Stimulated activated CD4-positive, alpha-beta T cell treated with anti-CD3 and anti-CD28 coated beads, Interleukin-12 subunit alpha, Interleukin-12 subunit beta, amount 100 ng/mL, for 24 hours (primary cell): ENCODE measurements around the gene CTXN3.

Experiments
- DNase-seq, 2 experiments: peaks; one replicate each; pipeline ENCODE4 v3.0.0-alpha.2; 2020; ENCODE audit warnings: low read depth in 2 of 2

Gene CTXN3

GRCh38 chr5:127697894-127698600 lies 49.2 kb downstream of the CTXN3 start:
- no peak for DNase-seq

GRCh38 chr5:127699416-127699815 lies 50.5 kb downstream of the CTXN3 start:
- DNase-seq: no peak

DNA sequence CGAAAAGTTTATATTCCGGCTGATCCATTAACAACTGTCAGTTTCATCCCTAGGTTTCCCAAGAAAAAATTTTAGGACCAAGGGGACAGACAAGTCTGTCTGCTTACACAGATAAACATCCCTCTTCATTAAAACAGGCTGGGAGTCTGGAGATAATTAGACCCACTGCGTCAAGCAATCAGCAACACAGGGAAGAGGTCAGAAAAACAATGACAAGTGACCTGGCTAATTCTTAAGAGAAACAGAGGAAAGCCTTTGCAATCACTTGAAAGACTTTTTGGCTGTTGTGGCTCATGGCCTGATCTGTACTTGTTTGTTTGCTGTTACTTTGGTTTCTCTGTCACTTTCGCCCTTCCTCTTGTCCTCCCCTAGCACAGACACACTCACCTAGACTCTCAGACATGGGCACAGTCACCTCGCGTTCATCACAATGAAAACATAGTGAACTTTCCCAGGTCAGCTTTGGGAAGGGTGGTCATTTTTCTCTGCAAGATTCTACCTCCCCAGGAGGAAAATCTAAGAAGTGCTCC lies 51.4 kb downstream of the CTXN3 start:
- no peak for DNase-seq

GRCh38 chr5:127702434-127702833 lies 53.6 kb downstream of the CTXN3 start:
- DNase-seq: no peak

- no peak for DNase-seq
Measured at GRCh38 chr5:127702926-127703561, 54.2 kb downstream of the CTXN3 start, which contains the start of gene CCDC192. Gene CCDC192 (plus strand): TSS chr5:127703391. CDS start chr5:127703446, 55 bp downstream.

DNA sequence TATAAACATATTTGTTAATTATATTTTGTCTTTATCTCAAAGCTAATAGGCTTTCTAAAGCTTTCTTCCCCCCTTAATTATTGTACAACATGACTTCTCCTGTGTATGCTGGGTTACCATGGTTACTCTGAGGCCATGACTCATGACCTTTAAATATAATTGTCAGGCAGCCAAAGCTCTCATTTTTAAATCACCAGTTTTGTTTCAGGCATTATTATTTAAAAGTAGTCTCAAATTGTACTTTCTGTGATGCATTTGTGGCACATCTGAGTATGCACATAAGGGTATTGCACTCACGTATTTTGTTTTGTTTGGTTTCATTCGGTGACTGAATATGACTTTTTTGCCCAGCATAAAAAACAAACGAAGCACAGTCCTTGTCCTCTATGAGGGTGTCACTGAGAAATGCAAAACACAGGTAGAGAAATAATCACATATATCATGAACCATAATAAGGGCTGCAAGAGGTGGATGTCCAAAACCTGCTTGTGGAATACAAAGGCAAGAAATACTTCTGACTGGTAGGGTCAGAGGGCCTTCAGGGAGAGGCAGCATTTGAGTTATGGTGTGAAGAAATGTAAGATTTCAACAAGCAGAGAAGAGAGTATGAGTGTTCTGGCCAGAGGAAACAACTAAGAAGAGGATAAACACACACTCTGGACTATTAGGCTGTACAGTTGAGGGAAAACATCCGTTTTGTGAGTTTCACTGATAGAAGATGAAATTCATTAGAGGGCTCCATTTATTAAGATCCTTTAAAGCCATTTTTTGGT lies 56.4 kb downstream of the CTXN3 start:
- no peak for DNase-seq

- DNase-seq: no peak
Measured at GRCh38 chr5:127706691-127707090, 57.8 kb downstream of the CTXN3 start.

GRCh38 chr5:127707209-127707608 lies 58.3 kb downstream of the CTXN3 start:
- DNase-seq: no peak
